GM23338 (cell line): ENCODE results near the gene TRIM24. TPM values are rescaled to one million over a fixed set of nuclear protein-coding genes. Genes with fewer than 3 reads are reported as not detected.

Experiments
- ATAC-seq: fragments of 200-7000 bp; cut with Tn5 transposase; 3 replicates; pipeline ENCODE4 v1.9.1; 2020
- DNase-seq: peaks from one replicate; pipeline ENCODE4 v3.0.0-alpha.2; 2015; ENCODE audit warnings: low spot score
- H2AFZ ChIP-seq: fragments of 200-600 bp; sonication (generic); 2 replicates; pipeline ENCODE4 v1.8.0; 2016; ENCODE audit warnings: antibody characterized with exemption, mild to moderate bottlenecking, moderate library complexity
- H3F3A ChIP-seq: fragments of 200-600 bp; sonication (generic); replicated peaks from 2 replicates; pipeline ENCODE4 v1.8.0; 2017; ENCODE audit warnings: antibody characterized with exemption, mixed run types, low read depth
- H3K27ac ChIP-seq: fragments of 200-600 bp; sonication (generic); 2 replicates; pipeline ENCODE4 v1.6.1; 2016; ENCODE audit warnings: low read depth
- H3K27me3 ChIP-seq: fragments of 200-600 bp; sonication (generic); 2 replicates; pipeline ENCODE4 v1.8.0; 2016; ENCODE audit warnings: mild to moderate bottlenecking, mixed run types, moderate library complexity; ENCODE audit not compliant: insufficient read depth
- H3K36me3 ChIP-seq: fragments of 200-600 bp; sonication (generic); 2 replicates; pipeline ENCODE4 v1.8.0; 2016; ENCODE audit warnings: mild to moderate bottlenecking; ENCODE audit not compliant: insufficient read depth
- H3K4me1 ChIP-seq: fragments of 200-600 bp; sonication (generic); 2 replicates; pipeline ENCODE4 v1.8.0; 2016; ENCODE audit warnings: mild to moderate bottlenecking, moderate library complexity; ENCODE audit not compliant: insufficient read depth
- H3K4me2 ChIP-seq: fragments of 200-600 bp; sonication (generic); 2 replicates; pipeline ENCODE4 v1.7.1; 2017; ENCODE audit warnings: mixed run types
- H3K4me3 ChIP-seq: fragments of 200-600 bp; sonication (generic); 2 replicates; pipeline ENCODE4 v1.6.1; 2016; ENCODE audit warnings: mixed run types
- H3K79me2 ChIP-seq: fragments of 200-600 bp; sonication (generic); replicated peaks from 2 replicates; pipeline ENCODE4 v1.8.0; 2017; ENCODE audit warnings: mild to moderate bottlenecking; ENCODE audit not compliant: insufficient read depth
- H3K9me2 ChIP-seq: fragments of 200-600 bp; sonication (generic); 2 replicates; pipeline ENCODE4 v1.8.0; 2017; ENCODE audit not compliant: insufficient read depth
- H4K20me1 ChIP-seq: fragments of 200-600 bp; sonication (generic); replicated peaks from 2 replicates; pipeline ENCODE4 v1.8.0; 2017; ENCODE audit warnings: mild to moderate bottlenecking; ENCODE audit not compliant: insufficient read depth
- H3K27ac Mint-ChIP-seq: 2 replicates; pipeline ENCODE4 v1.8.0; 2020; ENCODE audit warnings: inconsistent platforms, mild to moderate bottlenecking, moderate library complexity, mixed read lengths
- H3K27me3 Mint-ChIP-seq: 3 replicates; pipeline ENCODE4 v1.8.0; 2022; ENCODE audit warnings: low read depth, mild to moderate bottlenecking, moderate library complexity, mixed read lengths, inconsistent platforms; ENCODE audit not compliant: insufficient read depth, poor library complexity
- H3K36me3 Mint-ChIP-seq: 3 replicates; pipeline ENCODE4 v1.8.0; 2021; ENCODE audit warnings: low read depth, mild to moderate bottlenecking, inconsistent platforms, moderate library complexity, mixed read lengths
- H3K4me1 Mint-ChIP-seq: 3 replicates; pipeline ENCODE4 v1.8.0; 2020; ENCODE audit warnings: mild to moderate bottlenecking, inconsistent platforms, mixed read lengths
- H3K4me3 Mint-ChIP-seq: 3 replicates; pipeline ENCODE4 v1.8.0; 2021; ENCODE audit warnings: moderate library complexity, mild to moderate bottlenecking, inconsistent platforms, mixed read lengths
- H3K9me3 Mint-ChIP-seq: 3 replicates; pipeline ENCODE4 v1.8.0; 2020; ENCODE audit warnings: moderate library complexity, mild to moderate bottlenecking, inconsistent platforms, mixed read lengths
- CREB1 ChIP-seq: fragments of 250-450 bp; sonication (Bioruptor Pico); IDR thresholded peaks from 2 replicates; pipeline ENCODE4 v1.5.0; 2020; ENCODE audit warnings: low read depth, mild to moderate bottlenecking, moderate library complexity
- CTCF ChIP-seq, 2 experiments: fragments of 200-600 bp in 1 of 2; sonication (generic) in 1 of 2; conservative IDR thresholded peaks; 2 replicates each; pipeline versions ENCODE4 v1.5.1 to v1.6.1; 2016 to 2017; ENCODE audit warnings: antibody characterized with exemption in 2 of 2, low read depth in 2 of 2, mild to moderate bottlenecking in 2 of 2, moderate library complexity in 1 of 2
- ETS1 ChIP-seq: IDR thresholded peaks from 2 replicates; pipeline ENCODE4 v1.6.1; 2016; ENCODE audit warnings: antibody characterized with exemption
- EZH2phosphoT487 ChIP-seq: fragments of 200-600 bp; sonication (generic); IDR thresholded peaks from one replicate; pipeline ENCODE4 v1.8.1; 2018; ENCODE audit warnings: antibody characterized with exemption; ENCODE audit not compliant: unreplicated experiment
- JUNB ChIP-seq: IDR thresholded peaks from one replicate; pipeline ENCODE4 v1.6.1; 2016; ENCODE audit warnings: antibody characterized with exemption; ENCODE audit not compliant: unreplicated experiment
- NANOG ChIP-seq: IDR thresholded peaks from 2 replicates; pipeline ENCODE4 v1.6.1; 2016; ENCODE audit warnings: antibody characterized with exemption, borderline replicate concordance
- REST ChIP-seq: IDR thresholded peaks from one replicate; pipeline ENCODE4 v1.6.1; 2018; ENCODE audit warnings: antibody characterized with exemption; ENCODE audit not compliant: unreplicated experiment
- STAT1 ChIP-seq: IDR thresholded peaks from one replicate; pipeline ENCODE4 v1.6.1; 2016; ENCODE audit warnings: antibody characterized with exemption; ENCODE audit not compliant: unreplicated experiment
- ZNF114 ChIP-seq: fragments of 250-450 bp; sonication (Bioruptor Pico); IDR thresholded peaks from 2 replicates; pipeline ENCODE4 v1.5.0; 2020; ENCODE audit warnings: mild to moderate bottlenecking, moderate library complexity
- ZNF462 ChIP-seq: fragments of 250-450 bp; sonication (Bioruptor Pico); IDR thresholded peaks from 2 replicates; pipeline ENCODE4 v1.5.0; 2020; ENCODE audit warnings: mild to moderate bottlenecking, moderate library complexity
- polyA plus RNA-seq: library from polyadenylated mRNA; unstranded; fragments of >200 nt; fragmentation: Nextera tagmentation; extraction: Ambion mirVana; gene quantifications from 2 replicates; pipeline ENCODE4 v1.2.1, GENCODE V29; 2016
- total RNA-seq: library from RNA; depleted of rRNA; stranded (reverse); fragments of >200 nt; shearing (Covaris generic); gene quantifications from 2 replicates; pipeline ENCODE4 v1.2.3, GENCODE V29; 2014

Gene TRIM24
- total and polyA plus RNA-seq, 2 experiments from 2014 or later, result 67.0 to 120 TPM

- TF ChIP-seq CREB1 (CRISPR knock-in tag) (no peak), NANOG (no peak), STAT1 (no peak), ETS1 (no peak), ZNF114 (CRISPR knock-in tag) (no peak), EZH2phosphoT487 (no peak), CTCF (conservative IDR thresholded peaks at IDR 0.05; ENCODE audit: low read depth in 2 of 2) (no peak)
Observed at GRCh38 chr7:138568655-138569054, 108.6 kb downstream of the TRIM24 start (continued).

GRCh38 chr7:138569418-138569817 lies 109.4 kb downstream of the TRIM24 start:
- DNase-seq (no peak), ATAC-seq (no peak)
- Histone ChIP-seq H3K4me3 (no peak overlapping the region), H3K9me2 (0 out of 2 replicates have a peak, but pooled peaks cover 2% of the 10 kb centered on the region), H3K79me2 (peaks cover 22% of the 10 kb centered on the region), H3F3A (0 out of 2 replicates have a peak, but pooled peaks cover 5% of the 10 kb centered on the region), H3K36me3 (peaks cover 85% of the 10 kb centered on the region), H3K27me3 (no peaks in the 10 kb centered on the region), H4K20me1 (no peaks in the 10 kb centered on the region), H3K27ac (no peak overlapping the region), H3K4me2 (no peak overlapping the region), H2AFZ (no peak overlapping the region), H3K4me1 (no peaks in the 10 kb centered on the region)
- peaks cover 28% of the 10 kb centered on the region for H3K9me3 Mint-ChIP-seq
- peaks cover 96% of the 10 kb centered on the region for H3K36me3 Mint-ChIP-seq
- H3K27me3 Mint-ChIP-seq, result peaks cover 7% of the 10 kb centered on the region
- no peak overlapping the region for H3K4me3 Mint-ChIP-seq
- no peak overlapping the region; the same call in 1 of the 2 replicates for H3K27ac Mint-ChIP-seq
- H3K4me1 Mint-ChIP-seq, result no peaks in the 10 kb centered on the region
- TF ChIP-seq REST (no peak), JUNB (no peak), ZNF462 (CRISPR knock-in tag) (no peak), ZNF114 (CRISPR knock-in tag) (no peak), CTCF (conservative IDR thresholded peaks at IDR 0.05; ENCODE audit: low read depth in 2 of 2) (no peak), EZH2phosphoT487 (no peak)
